GM18951 (cell line): ENCODE results near the gene GRAMD4.
"Not testable (repeated sequence)": the region's sequence is repeated elsewhere in the genome, so short reads cannot be mapped to it uniquely, and the experiment has no call there.

ENCODE experiments used
- POLR2A ChIP-seq: IDR thresholded peaks from 4 replicates; pipeline ENCODE4 v1.6.1; 2011; ENCODE audit warnings: mild to moderate bottlenecking; ENCODE audit not compliant: insufficient read length, insufficient read depth; ENCODE audit errors: extremely low read depth
- in situ Hi-C: fragments of 300-500 bp; cut with MboI; formaldehyde crosslinking; loops from one replicate; pipeline ENCODE4 v1.12.0; 2022; ENCODE audit warnings: low sequenced_read_pairs, mixed read lengths, inconsistent platforms; ENCODE audit not compliant: unreplicated experiment

Gene GRAMD4

DNA sequence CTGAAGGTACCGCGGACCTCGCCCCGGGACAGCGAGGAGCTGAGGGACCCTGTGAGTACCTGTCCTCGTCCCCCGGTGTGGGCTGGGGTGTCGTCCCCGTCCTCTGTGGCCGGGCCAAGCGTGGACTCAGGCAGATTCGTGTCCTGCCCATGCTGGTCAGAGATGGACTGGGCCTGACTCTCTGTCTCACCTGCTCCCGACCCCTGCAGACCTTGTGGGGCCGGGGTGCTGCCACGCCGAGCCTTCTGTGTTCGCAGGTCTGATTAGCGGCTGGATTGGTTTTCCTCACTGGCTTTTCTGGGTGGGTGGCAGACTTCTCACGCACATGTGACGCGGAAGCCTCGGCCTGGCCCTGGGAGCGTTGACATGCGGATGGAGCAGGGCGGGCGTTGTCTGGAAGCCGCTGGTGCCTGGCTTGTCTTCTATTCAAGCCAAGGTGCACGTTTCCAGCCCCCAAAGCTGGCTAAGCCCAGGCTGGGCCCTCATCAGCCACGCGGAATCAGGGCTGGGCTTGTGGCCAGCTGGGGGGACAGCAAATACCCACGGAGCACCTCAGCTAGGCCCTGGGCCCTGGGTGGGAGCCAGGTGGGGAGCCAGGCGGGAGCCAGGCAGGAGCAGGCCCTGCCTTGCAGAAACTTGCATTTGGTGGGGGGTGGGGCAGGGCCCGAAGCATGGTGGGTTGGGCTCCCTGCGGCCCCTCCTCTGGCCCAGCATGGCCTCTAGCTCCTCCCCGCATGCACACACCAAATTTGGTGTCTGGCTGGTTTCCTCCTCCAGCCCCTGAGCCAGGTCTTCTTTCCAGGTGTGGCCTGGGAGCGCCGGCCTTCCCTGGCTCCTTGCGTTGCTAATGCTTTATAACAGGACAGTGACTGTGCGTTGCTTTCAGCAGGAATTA, 7.0 kb downstream of the GRAMD4 start:
- in situ Hi-C loops, result no loop called here
- no peak for TF ChIP-seq POLR2A

DNA sequence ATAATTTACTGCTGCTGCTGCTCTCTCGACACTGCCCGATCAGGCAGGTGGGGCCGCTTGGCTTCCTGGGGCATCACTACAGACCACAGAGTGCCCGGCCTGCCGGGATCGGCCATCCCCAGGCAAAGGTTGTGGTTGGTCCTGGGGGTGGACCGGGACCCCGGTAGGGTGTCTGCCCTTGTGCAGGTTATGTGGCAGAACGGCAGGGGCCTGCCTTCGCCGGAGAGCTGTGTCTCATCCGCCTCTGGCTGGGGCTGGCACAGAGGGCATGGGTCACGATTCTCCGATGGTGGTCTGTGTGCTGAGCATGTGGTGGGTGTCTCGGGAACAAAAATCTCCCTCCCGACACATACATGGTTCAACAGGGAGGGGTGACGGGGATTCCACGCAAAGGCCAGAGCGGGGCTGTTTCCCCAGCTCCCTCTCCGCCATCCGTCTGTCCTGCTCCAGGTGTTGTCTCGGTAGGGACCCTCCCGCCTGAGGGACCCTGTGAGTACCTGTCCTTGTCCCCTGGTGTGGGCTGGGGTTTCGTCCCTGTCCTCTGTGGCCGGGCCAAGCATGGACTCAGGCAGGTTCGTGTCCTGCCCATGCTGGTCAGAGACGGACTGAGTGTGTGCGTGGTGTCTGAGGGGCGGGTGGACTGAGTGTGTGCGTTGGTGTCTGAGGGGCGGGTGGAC, 7.8 kb downstream of the GRAMD4 start:
- in situ Hi-C loops, result no loop called here
- no peak for TF ChIP-seq POLR2A

DNA sequence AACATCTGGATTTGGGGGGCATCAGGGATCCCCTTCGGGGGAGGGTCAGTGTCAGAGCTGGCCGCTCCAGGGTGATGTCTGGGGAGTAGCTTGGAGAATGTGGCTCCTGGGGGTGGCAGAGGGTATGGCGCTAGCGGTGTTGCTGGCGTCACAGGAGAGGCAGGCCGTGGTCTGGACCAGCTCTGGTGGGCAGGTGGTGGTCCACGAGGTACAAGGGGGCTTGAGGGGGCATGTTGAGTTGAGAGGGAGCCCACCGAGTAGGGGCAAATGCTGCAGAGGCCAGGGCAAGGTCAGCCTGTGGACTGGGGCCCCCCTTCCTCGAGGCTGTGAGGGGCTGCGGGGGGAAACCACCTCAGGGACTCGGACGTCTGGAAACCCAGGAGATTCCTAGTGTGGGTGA, 8.6 kb downstream of the GRAMD4 start:
- in situ Hi-C loops, result no loop called here
- TF ChIP-seq POLR2A, result no peak

DNA sequence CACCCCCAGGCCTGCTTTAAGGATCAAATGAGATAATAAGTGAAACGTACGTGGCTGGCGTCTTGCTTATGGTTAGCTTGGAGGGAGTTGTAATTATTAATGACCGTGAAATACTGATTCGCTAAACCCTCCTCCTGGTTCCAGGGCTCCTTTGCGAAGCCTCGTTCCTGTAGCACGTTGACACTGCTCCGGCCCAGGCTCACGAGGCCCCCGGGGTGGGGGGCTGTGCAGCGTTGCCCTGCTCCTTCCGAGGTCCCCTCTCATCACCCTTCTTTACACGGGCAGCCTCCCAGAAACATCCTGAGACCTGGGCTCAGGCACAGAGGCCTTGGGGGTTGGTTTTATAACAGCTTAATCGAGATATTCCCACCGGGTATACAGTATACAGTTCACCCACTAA, 9.1 kb downstream of the GRAMD4 start:
- in situ Hi-C loops, result no loop called here
- TF ChIP-seq POLR2A, result no peak

DNA sequence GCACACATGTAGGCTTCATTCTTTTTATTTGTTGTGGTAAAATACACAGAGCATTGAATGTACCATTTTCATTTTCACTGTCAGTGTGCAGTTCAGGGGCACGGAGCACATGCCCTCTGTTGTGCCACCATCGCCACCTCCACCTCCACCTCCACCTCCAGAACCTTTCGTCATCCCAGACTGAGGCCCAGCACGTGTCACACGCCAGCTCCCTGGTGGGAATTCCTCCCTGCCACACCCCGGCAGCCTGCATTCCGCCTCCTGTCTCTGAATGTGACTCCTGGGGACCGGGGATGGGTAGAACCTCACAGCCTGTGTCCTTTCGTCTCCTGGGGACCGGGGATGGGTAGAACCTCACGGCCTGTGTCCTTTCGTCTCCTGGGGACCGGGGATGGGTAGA, 10.9 kb downstream of the GRAMD4 start:
- in situ Hi-C loops, result no loop called here

DNA sequence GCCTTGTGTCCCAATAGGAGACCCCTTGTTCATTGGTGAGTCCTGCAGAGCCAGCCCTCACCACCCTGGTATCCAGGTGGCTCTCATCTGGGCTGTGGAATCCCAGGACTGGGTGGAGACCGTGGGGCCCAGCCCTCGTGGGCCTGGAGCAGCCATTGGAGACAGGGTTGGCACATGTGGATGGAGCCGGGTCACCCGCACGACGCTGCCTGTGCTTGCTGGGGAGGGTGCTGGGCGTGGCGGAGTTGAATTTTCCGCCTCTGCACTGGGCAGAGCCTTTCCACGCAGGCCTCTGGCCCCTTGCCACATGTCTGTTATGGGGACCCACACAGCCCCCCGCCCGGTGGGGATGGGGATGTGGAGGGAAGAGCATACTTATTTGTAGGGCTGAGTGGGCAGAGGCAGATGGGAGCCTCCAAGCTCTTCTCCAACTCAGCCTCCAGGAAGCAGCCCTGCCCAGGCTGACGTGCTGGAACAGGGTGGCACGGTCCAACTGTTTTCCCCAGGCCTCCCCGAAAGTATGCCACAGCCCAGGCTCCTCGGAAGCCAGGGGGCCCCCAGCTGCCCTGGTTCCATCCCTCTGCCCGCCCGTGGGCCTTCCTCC, 12.6 kb downstream of the GRAMD4 start:
- TF ChIP-seq POLR2A, result no peak
- in situ Hi-C loops, result no loop called here

More for the DNA sequence above, 10.9 kb downstream of the GRAMD4 start:
- no peak for TF ChIP-seq POLR2A

DNA sequence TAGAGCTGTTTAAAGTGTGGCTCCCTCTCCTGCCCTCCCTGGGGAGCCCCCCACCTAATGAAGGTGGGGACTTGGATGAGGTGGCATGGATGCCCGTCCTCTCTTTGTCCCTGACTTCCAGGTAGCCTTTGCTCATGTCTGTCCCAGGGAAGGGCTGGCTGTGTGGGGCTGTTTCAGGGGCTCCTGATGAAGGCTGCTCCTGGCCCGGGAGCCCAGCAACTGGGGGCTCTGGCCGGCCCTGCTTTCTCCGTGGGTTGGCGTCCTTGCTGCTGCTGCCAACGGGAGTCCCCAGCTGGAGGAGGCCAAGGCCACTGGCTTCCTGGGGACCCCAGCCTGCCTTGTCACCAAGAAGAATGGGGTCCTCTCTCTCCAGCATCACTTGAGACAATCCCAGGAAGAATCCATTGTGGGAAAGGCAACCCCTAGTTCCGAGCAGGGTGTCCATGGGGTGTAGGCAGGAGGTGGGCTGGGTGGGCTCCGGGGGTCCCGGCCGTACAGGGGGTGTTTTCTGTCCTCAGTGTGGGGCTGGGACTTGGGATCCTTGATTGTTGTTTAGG, 13.2 kb downstream of the GRAMD4 start:
- TF ChIP-seq POLR2A, result no peak

DNA sequence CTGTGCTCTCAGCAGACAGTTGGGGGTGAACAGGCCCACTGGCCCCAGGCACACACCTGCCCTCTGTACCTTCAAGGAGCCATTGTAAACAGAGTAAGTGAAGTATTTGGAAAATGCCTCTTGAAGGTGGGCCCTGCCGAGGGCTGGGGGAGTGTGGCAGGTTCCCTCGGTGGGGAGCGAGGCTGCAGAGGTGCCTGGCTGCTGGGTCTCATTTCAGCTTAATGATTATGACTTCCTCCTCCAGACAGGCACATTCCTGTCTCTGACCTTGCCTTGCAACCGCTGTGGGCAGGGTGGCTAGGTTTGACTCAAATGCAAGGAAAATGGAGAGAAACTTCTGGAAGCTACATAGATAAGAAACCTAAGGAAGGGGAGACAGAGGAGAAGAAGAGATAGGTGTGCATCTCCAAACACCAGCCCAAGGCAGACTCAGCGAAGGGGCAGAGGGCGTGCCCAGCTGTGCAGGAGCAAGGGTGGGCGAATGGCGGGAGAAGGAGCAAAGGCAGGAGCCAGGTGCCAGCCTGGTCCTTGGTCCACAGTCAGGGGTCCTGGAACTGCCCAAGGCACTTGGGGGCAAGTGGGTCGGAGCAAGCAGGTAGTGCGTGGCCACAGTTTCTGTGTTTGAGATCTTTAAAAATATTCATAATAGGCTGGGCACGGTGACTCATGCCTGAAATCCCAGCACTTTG, 14.0 kb downstream of the GRAMD4 start:
- in situ Hi-C loops, result no loop called here
- TF ChIP-seq POLR2A, result no peak

More for the DNA sequence above, 13.2 kb downstream of the GRAMD4 start:
- in situ Hi-C loops, result no loop called here

DNA sequence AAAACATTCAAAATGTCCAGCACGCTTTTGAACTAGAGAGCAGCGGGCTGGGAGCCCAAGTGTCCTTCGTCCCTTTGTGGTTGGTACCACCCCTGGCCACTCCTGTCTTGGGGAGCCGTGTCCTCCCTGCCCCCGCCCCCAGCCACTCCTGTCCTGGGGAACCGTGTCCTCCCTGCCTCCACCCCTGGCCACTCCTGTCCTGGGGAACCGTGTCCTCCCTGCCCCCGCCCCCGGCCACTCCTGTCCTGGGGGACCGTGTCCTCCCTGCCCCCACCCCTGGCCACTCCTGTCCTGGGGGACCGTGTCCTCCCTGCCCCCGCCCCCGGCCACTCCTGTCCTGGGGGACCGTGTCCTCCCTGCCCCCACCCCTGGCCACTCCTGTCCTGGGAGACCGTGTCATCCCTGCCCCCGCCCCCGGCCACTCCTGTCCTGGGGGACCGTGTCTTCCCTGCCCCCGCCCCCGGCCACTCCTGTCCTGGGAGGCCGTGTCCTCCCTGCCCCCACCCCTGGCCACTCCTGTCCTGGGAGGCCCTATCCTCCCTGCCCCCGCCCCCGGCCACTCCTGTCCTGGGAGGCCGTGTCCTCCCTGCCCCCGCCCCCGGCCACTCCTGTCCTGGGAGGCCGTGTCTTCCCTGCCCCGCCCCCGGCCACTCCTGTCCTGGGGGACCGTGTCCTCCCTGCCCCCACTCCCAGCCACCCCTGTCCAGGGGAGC, 14.9 kb downstream of the GRAMD4 start:
- in situ Hi-C loops, result not testable (repeated sequence)

DNA sequence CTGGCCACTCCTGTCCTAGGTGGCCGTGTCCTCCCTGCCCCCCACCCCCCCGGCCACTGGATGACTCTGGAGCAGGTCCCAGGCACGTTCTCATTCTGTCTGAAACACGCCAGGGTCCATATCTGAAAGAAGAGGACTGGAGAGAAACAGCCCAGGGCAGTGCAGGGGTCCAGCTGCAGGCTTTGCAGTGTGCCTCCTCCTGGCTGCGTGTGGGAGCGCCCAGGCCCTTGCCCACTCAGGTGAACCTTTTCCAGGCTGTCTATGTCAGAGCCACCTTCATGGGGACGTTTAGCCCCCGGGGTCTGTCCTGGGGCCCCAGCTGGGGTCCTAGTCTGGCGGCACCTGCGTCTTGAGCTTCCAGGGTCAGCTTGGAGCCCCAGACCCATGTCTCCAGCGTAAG, 15.6 kb downstream of the GRAMD4 start:
- TF ChIP-seq POLR2A, result no peak
- in situ Hi-C loops, result no loop called here

DNA sequence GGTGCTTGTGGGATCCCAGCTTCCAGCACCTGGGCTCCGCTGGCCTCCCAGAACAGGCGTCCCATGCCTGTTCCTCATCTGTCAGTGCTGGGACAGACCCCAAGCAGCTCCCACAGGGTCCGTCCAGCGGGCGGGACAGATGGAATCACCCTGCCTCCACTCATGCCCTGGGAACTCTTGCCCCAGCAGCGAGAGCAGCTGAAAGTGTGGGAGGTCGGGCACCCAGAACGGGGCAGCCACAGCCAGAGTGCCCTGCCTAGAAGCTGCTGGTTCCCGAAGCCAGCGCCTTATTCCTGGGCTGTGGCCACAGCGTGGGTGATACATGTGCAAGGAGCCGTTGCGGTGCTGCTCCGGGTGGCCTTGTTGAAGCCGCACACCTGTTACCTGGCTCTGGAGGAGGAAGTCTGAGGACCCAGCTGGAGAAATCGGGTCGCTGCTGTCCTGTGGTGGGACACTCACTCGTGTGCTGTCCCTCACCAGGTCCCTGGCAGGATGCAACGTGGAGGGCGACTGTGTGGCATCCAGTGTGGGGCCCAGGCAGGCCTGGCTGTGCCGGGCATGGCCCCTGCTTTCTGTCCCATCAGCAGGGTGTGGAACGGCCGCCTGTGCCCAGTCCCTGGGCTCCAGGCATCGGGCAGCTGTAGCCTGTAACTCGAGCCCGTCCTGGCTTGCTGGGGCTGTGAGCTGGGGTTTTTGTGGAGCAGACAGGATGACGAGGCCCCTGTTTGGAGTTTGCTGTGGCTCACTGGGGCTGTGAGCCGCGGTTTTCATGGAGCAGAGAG, 16.2 kb downstream of the GRAMD4 start:
- in situ Hi-C loops, result no loop called here

More for the DNA sequence above, 16.2 kb downstream of the GRAMD4 start:
- no peak for TF ChIP-seq POLR2A
